Activated naive CD8-positive, alpha-beta T cell treated with anti-CD3 and anti-CD28 coated beads, Interleukin-2, amount 10 ng/mL, durations not matched to agents 7 days and 5 days (primary cell): ENCODE measurements around the gene MEIS1. TPM values are rescaled to one million over a fixed set of nuclear protein-coding genes. Genes with fewer than 3 reads are reported as not detected.

Experiments used
- ATAC-seq: fragments of 150-1000 bp; cut with Tn5 transposase; one replicate; pipeline ENCODE4 v1.10.0; 2021; ENCODE audit warnings: low read depth, moderate library complexity
- POLR2A ChIA-PET: fragments of 350-600 bp; sonication (Branson Sonifier 250); formaldehyde crosslinking; loops from one replicate; lab custom pipeline; 2021; ENCODE audit warnings: antibody characterized with exemption; lab: Charles Lee
- DNase-seq: peaks from one replicate; pipeline ENCODE4 v3.0.0; 2021
- H3K27ac Mint-ChIP-seq: one replicate; pipeline ENCODE4 v1.8.0; 2022; ENCODE audit warnings: mild to moderate bottlenecking, mixed read lengths
- H3K27me3 Mint-ChIP-seq: one replicate; pipeline ENCODE4 v1.8.0; 2022; ENCODE audit warnings: mild to moderate bottlenecking, moderate library complexity, mixed read lengths
- H3K36me3 Mint-ChIP-seq: one replicate; pipeline ENCODE4 v1.8.0; 2021; ENCODE audit warnings: mild to moderate bottlenecking, mixed read lengths
- H3K4me1 Mint-ChIP-seq: one replicate; pipeline ENCODE4 v1.8.0; 2021; ENCODE audit warnings: mixed read lengths
- H3K4me3 Mint-ChIP-seq: one replicate; pipeline ENCODE4 v1.8.0; 2022; ENCODE audit warnings: mild to moderate bottlenecking, moderate library complexity, mixed read lengths
- H3K9me3 Mint-ChIP-seq: one replicate; pipeline ENCODE4 v1.8.0; 2021; ENCODE audit warnings: mixed read lengths
- total RNA-seq, 2 experiments: library from RNA; stranded (reverse); gene quantifications; one replicate each; pipeline ENCODE4 v1.2.3, GENCODE V29; 2021

The MEIS1 gene
- total RNA-seq, 2 experiments from 2014 or later, result not detected

DNA sequence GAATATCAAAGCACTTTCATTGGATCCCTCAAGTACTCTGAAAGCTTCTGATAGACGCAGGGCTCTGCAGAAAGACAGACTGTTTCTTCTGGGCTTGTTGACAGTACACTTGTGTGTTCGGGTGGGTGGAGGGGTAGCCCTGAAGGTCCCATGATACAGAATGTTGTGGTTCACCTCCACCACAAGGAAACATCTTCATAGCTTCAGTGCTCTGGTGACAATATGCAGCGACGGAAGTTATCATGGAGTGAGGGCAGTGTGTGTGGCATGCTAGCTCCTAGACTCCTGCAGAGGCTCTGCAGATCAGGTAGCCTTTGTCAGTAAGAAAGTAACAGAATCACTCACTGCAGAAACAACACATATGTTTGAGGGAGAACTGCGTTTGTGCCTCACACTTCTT lies 90.7 kb downstream of the MEIS1 start:
- no peak overlapping the region for H3K4me3 Mint-ChIP-seq
- no peaks in the 10 kb centered on the region for H3K4me1 Mint-ChIP-seq
- H3K9me3 Mint-ChIP-seq, result no peaks in the 10 kb centered on the region
- no peaks in the 10 kb centered on the region for H3K36me3 Mint-ChIP-seq
- no peaks in the 10 kb centered on the region for H3K27me3 Mint-ChIP-seq
- POLR2A ChIA-PET, result no interaction called here
- ATAC-seq (no peak), DNase-seq (no peak)
- H3K27ac Mint-ChIP-seq, result no peak overlapping the region

DNA sequence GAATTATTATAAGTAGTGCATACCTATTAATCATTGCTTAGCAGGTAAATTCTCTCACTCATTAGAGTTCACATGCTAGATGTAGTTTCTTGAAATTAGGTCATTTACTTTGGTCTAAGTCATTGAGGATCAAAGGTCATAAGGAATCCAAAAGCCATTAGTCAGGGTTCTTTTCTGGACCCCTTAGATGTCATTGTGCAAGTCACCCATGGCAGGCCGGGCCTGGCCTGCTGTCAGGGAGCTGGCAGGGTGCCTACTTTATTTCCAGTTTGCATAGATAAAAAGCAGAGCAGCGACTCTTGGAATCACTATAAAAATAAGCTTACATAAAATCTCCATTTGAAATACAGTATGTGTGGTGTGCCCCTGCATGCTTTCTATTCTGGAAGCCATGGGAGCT lies 91.3 kb downstream of the MEIS1 start:
- no peak for ATAC-seq
- no peaks in the 10 kb centered on the region for H3K27me3 Mint-ChIP-seq
- H3K27ac Mint-ChIP-seq, result no peak overlapping the region
- no peaks in the 10 kb centered on the region for H3K4me1 Mint-ChIP-seq
- H3K36me3 Mint-ChIP-seq, result no peaks in the 10 kb centered on the region
- no peak for DNase-seq
- H3K9me3 Mint-ChIP-seq, result no peaks in the 10 kb centered on the region
- POLR2A ChIA-PET, result no interaction called here
- H3K4me3 Mint-ChIP-seq, result no peak overlapping the region

- Mint-ChIP-seq H3K4me1 (no peaks in the 10 kb centered on the region), H3K27me3 (no peaks in the 10 kb centered on the region), H3K4me3 (no peak overlapping the region), H3K36me3 (no peaks in the 10 kb centered on the region), H3K27ac (no peak overlapping the region), H3K9me3 (no peaks in the 10 kb centered on the region)
- DNase-seq, result no peak
- no peak for ATAC-seq
- POLR2A ChIA-PET, result no interaction called here
These were observed 94.2 kb downstream of the MEIS1 start for GRCh38 chr2:66528974-66529724.

- POLR2A ChIA-PET, result no interaction called here
These were observed 95.7 kb downstream of the MEIS1 start for GRCh38 chr2:66530651-66531050.

GRCh38 chr2:66531155-66531554 lies 96.2 kb downstream of the MEIS1 start:
- ATAC-seq (no peak), DNase-seq (no peak)
- POLR2A ChIA-PET, result no interaction called here
- H3K27me3 Mint-ChIP-seq, result no peaks in the 10 kb centered on the region
- H3K9me3 Mint-ChIP-seq, result no peaks in the 10 kb centered on the region
- H3K36me3 Mint-ChIP-seq, result no peaks in the 10 kb centered on the region
- H3K4me1 Mint-ChIP-seq, result no peaks in the 10 kb centered on the region
- no peak overlapping the region for H3K4me3 Mint-ChIP-seq
- H3K27ac Mint-ChIP-seq, result no peak overlapping the region

More at GRCh38 chr2:66530651-66531050, 95.7 kb downstream of the MEIS1 start:
- ATAC-seq (no peak), DNase-seq (no peak)
- H3K4me3 Mint-ChIP-seq, result no peak overlapping the region
- no peak overlapping the region for H3K27ac Mint-ChIP-seq
- no peaks in the 10 kb centered on the region for H3K4me1 Mint-ChIP-seq
- no peaks in the 10 kb centered on the region for H3K27me3 Mint-ChIP-seq
- H3K36me3 Mint-ChIP-seq, result no peaks in the 10 kb centered on the region
- no peaks in the 10 kb centered on the region for H3K9me3 Mint-ChIP-seq

DNA sequence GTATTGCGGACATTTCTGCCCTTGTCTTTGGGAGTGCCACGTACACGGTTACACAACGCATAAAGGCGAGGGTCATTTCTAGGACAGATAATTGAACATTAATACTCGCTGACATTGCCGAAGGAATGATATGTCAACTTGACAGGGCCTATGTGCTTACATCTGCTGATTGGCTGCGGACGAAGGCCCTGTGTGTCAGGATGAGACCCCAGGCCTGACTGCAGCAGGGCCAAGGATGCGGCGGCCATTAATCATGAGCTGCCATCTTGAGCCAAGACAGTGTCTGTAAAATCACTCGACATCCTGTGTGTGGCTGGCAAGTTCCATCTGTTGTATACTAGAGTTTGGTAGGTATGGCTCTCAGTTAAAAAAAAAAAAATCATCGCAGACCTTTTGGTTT lies 96.6 kb downstream of the MEIS1 start:
- Mint-ChIP-seq H3K4me3 (no peak overlapping the region), H3K36me3 (no peaks in the 10 kb centered on the region), H3K27ac (no peak overlapping the region), H3K9me3 (no peaks in the 10 kb centered on the region), H3K4me1 (no peaks in the 10 kb centered on the region), H3K27me3 (no peaks in the 10 kb centered on the region)
- ATAC-seq (no peak), DNase-seq (no peak)
- POLR2A ChIA-PET, result no interaction called here

- Mint-ChIP-seq H3K27me3 (no peaks in the 10 kb centered on the region), H3K4me1 (no peaks in the 10 kb centered on the region), H3K36me3 (no peaks in the 10 kb centered on the region), H3K9me3 (no peaks in the 10 kb centered on the region), H3K4me3 (no peak overlapping the region), H3K27ac (no peak overlapping the region)
- DNase-seq (no peak), ATAC-seq (no peak)
- POLR2A ChIA-PET, result no interaction called here
These were observed 98.3 kb downstream of the MEIS1 start for GRCh38 chr2:66532972-66533868.

DNA sequence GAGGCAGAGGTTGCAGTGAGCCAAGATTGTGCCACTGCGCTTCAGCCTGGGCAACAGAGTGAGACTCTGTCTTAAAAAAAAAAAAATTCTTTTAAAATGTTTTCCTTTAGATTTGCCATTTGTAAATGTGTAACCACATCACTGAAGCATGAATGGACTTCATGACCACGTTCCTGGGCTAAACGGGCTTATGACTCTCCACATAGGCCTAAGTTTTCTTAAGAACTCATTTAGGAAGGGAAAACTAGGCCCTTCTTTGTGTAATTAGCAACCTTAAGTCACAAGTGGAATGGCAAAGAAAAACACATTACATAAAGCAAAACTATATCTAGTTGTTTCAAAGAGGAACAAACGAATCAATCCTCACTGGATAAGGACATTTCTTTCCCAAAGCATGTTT lies 99.5 kb downstream of the MEIS1 start:
- Mint-ChIP-seq H3K9me3 (no peaks in the 10 kb centered on the region), H3K27me3 (no peaks in the 10 kb centered on the region), H3K4me3 (no peak overlapping the region)

GRCh38 chr2:66535574-66536289 lies 100.8 kb downstream of the MEIS1 start:
- POLR2A ChIA-PET, result no interaction called here
- DNase-seq (no peak), ATAC-seq (no peak)
- Mint-ChIP-seq H3K4me3 (no peak overlapping the region), H3K27ac (no peak overlapping the region), H3K4me1 (no peaks in the 10 kb centered on the region), H3K27me3 (no peaks in the 10 kb centered on the region), H3K9me3 (no peaks in the 10 kb centered on the region), H3K36me3 (no peaks in the 10 kb centered on the region)

More for the DNA sequence above, 99.5 kb downstream of the MEIS1 start:
- no peak overlapping the region for H3K27ac Mint-ChIP-seq
- H3K4me1 Mint-ChIP-seq, result no peaks in the 10 kb centered on the region
- DNase-seq (no peak), ATAC-seq (no peak)
- POLR2A ChIA-PET, result no interaction called here
- no peaks in the 10 kb centered on the region for H3K36me3 Mint-ChIP-seq

DNA sequence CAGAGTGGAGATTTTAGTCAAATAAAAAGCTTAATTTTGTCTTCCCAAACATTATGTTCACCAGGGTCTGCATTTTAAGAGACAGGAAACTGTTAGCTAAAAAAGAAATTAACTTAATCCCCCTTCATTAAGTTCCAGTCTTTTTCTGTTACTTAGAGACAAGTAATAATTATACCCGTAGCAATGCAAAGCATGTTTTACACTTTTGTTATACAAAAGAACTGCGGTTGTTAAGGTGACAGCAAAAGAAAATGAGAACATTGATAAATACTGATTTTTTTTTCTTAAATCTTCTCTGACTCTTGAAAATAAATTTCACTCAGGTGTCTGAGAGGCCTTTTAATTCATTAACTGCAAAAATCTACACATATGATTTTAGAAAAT lies 101.4 kb downstream of the MEIS1 start:
- no peaks in the 10 kb centered on the region for H3K36me3 Mint-ChIP-seq
- ATAC-seq, result no peak
- no peaks in the 10 kb centered on the region for H3K9me3 Mint-ChIP-seq
- no peaks in the 10 kb centered on the region for H3K27me3 Mint-ChIP-seq
- DNase-seq, result no peak
- H3K4me1 Mint-ChIP-seq, result no peaks in the 10 kb centered on the region
- no peak overlapping the region for H3K4me3 Mint-ChIP-seq
- POLR2A ChIA-PET, result no interaction called here
- no peak overlapping the region for H3K27ac Mint-ChIP-seq

DNA sequence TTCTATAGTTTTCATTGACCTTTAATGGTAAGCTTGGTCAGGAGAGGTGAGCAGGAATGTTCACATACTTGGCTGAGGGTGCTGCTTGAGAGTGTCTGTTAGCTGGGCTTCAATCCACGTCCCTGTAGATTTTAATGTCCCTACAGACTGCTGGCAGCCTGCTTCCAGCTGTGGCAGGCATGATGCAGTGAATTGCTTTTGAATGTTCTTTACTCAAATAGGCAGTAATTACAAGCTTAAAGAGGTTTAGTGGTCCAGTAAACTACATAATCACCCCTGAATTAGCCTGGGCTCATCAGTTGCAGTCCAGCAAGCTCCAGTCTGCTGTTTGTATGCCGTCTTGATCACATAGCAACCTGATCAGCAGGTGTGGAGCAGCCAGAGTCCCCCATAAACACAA lies 102.1 kb downstream of the MEIS1 start:
- no peaks in the 10 kb centered on the region for H3K4me1 Mint-ChIP-seq
- H3K4me3 Mint-ChIP-seq, result no peak overlapping the region
- DNase-seq (no peak), ATAC-seq (no peak)
- POLR2A ChIA-PET, result no interaction called here
- H3K36me3 Mint-ChIP-seq, result no peaks in the 10 kb centered on the region
- no peak overlapping the region for H3K27ac Mint-ChIP-seq
- no peaks in the 10 kb centered on the region for H3K9me3 Mint-ChIP-seq
- no peaks in the 10 kb centered on the region for H3K27me3 Mint-ChIP-seq

DNA sequence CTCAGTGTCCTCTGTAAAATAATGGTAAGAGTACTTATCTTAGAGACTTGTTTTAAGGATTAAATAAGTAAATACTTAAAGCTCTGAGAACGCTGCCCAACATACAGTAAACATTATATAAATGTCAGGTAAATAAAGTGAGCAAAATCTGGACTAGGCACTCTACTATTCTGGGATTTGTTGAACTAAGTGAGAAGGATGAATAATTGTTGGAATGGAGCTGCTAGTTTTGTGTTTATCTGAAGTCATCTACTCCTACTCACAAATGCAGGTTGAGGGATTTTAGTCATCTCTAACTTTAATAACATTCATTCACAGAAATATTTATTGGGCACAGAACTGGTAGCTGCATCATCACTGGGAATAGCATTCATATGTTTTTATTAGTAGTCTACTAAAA lies 103.4 kb downstream of the MEIS1 start:
- H3K27me3 Mint-ChIP-seq, result peaks cover 3% of the 10 kb centered on the region
- H3K27ac Mint-ChIP-seq, result no peak overlapping the region
- POLR2A ChIA-PET, result no interaction called here
- no peak overlapping the region for H3K4me3 Mint-ChIP-seq
- ATAC-seq, result no peak
- H3K36me3 Mint-ChIP-seq, result no peaks in the 10 kb centered on the region
- H3K4me1 Mint-ChIP-seq, result no peaks in the 10 kb centered on the region
- DNase-seq, result no peak
- no peaks in the 10 kb centered on the region for H3K9me3 Mint-ChIP-seq

DNA sequence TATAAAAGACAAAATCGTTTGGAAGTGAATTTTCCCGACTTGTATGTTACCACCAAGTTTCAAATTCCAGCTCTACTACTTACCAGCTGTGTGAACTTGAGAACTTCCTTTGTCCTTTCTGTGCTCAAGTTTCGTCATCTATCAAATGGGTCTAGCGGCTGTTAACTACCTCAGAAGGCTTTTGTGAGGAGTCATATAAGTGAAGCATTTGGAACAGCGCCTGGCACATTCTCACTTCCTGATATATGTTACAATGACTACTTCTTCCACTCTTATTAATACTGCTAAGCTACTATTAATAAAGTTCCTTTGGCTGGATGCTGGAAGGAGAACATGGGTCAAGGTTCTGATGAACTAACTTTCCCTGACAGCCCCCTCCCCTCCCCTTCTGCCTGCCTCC lies 104.5 kb downstream of the MEIS1 start:
- Mint-ChIP-seq H3K9me3 (no peaks in the 10 kb centered on the region), H3K4me1 (no peaks in the 10 kb centered on the region), H3K27ac (no peak overlapping the region), H3K36me3 (no peaks in the 10 kb centered on the region), H3K4me3 (no peak overlapping the region), H3K27me3 (peaks cover 3% of the 10 kb centered on the region)
- ATAC-seq (no peak), DNase-seq (no peak)
- POLR2A ChIA-PET, result no interaction called here
